HCT116 (cell line): ENCODE data around the gene MRPL34.

Experiments used
- CTCF ChIP-seq, 3 experiments: fragments of 200-600 bp in 1 of 3; sonication (generic) in 1 of 3; IDR thresholded peaks in 2 of 3; conservative IDR thresholded peaks in 1 of 3; 2 replicates each; pipeline ENCODE4 v1.5.1; 2012 to 2017; ENCODE audit warnings: low read depth in 2 of 3, low read length in 2 of 3, antibody characterized with exemption in 1 of 3, borderline replicate concordance in 1 of 3, control low read depth in 1 of 3, mild to moderate bottlenecking in 1 of 3, mixed read lengths in 1 of 3, mixed run types in 1 of 3, moderate library complexity in 1 of 3; ENCODE audit not compliant: insufficient read depth in 1 of 3
- EGR1 ChIP-seq: IDR thresholded peaks from 2 replicates; pipeline ENCODE4 v1.6.1; 2012; ENCODE audit warnings: low read depth
- EZH2 ChIP-seq: fragments of 200-600 bp; sonication (generic); IDR thresholded peaks from 2 replicates; pipeline ENCODE4 v1.6.1; 2017; ENCODE audit warnings: antibody characterized with exemption, mixed run types
- MAX ChIP-seq: IDR thresholded peaks from 2 replicates; pipeline ENCODE4 v1.6.1; 2012
- POLR2A ChIP-seq: IDR thresholded peaks from 2 replicates; pipeline ENCODE4 v1.7.0; 2011; ENCODE audit warnings: borderline replicate concordance; ENCODE audit not compliant: insufficient read depth, insufficient read length; ENCODE audit errors: extremely low read depth
- POLR2AphosphoS5 ChIP-seq: IDR thresholded peaks from 2 replicates; pipeline ENCODE4 v1.6.1; 2011; ENCODE audit warnings: mild to moderate bottlenecking, low read depth, low read length, moderate library complexity
- RAD21 ChIP-seq: IDR thresholded peaks from 2 replicates; pipeline ENCODE4 v1.6.1; 2012; ENCODE audit warnings: low read depth, mild to moderate bottlenecking
- SIN3A ChIP-seq: IDR thresholded peaks from 2 replicates; pipeline ENCODE4 v1.6.1; 2012; ENCODE audit warnings: low read depth
- SP1 ChIP-seq: IDR thresholded peaks from 2 replicates; pipeline ENCODE4 v1.6.1; 2012; ENCODE audit warnings: low read depth
- SRF ChIP-seq: IDR thresholded peaks from 2 replicates; pipeline ENCODE4 v1.6.1; 2012; ENCODE audit warnings: low read depth
- TF ChIP-seq, protein P1 (sequence below): IDR thresholded peaks from 2 replicates; pipeline ENCODE4 v1.6.1; 2012; ENCODE audit warnings: low read depth

DNA sequence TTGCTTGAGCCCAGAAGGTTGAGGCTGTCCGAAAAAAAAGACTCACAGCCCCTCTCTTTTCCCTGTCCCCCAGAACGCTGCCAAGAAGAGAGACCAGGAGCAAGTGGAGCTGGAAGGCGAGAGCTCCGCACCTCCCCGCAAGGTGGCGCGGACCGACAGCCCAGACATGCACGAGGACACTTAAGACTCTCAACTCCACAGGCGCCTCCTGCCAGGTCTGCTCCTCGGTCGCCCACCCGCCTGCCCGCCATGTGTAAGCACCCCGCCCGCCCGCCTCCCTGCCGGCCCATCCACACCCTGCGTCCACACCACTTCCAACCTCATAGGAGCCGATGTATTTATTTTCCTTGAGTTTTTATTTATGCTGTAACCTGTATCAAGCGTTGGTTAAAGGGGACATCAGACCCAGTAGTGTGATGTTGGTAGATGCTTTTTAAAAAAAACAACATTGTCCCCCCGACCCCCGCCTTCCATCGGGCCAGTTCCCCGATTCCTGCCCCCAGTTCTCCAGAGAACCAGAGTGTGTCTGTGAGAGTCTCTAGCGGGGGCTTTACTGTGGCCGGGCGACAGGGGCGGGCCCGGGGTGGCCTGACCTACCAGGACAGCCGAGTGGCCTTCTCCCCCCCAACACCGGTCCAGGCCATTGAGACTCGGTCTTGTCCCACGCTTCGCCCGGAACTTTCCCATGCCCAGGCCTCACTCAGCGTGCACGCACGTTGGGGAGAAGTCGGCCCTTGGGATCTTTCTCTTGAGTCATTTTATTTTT is 14.0 kb downstream of the MRPL34 start:
- TF ChIP-seq MAX, result no peak
- TF ChIP-seq RAD21, result no peak
- TF ChIP-seq SRF, result no peak
- no peak for TF ChIP-seq POLR2A
- no peak for TF ChIP-seq EGR1
- TF ChIP-seq SP1, result no peak
- no peak for TF ChIP-seq SIN3A
- TF ChIP-seq CTCF (IDR thresholded peaks at IDR 0.05 in 2 of 3, conservative IDR thresholded peaks at IDR 0.05 in 1 of 3; ENCODE audit: borderline replicate concordance in 1 of 3, insufficient read depth in 1 of 3, low read depth in 2 of 3, low read length in 2 of 3), result no peak
- no peak for TF ChIP-seq EZH2
- no peak for TF ChIP-seq POLR2AphosphoS5
- TF ChIP-seq, protein P1, sequence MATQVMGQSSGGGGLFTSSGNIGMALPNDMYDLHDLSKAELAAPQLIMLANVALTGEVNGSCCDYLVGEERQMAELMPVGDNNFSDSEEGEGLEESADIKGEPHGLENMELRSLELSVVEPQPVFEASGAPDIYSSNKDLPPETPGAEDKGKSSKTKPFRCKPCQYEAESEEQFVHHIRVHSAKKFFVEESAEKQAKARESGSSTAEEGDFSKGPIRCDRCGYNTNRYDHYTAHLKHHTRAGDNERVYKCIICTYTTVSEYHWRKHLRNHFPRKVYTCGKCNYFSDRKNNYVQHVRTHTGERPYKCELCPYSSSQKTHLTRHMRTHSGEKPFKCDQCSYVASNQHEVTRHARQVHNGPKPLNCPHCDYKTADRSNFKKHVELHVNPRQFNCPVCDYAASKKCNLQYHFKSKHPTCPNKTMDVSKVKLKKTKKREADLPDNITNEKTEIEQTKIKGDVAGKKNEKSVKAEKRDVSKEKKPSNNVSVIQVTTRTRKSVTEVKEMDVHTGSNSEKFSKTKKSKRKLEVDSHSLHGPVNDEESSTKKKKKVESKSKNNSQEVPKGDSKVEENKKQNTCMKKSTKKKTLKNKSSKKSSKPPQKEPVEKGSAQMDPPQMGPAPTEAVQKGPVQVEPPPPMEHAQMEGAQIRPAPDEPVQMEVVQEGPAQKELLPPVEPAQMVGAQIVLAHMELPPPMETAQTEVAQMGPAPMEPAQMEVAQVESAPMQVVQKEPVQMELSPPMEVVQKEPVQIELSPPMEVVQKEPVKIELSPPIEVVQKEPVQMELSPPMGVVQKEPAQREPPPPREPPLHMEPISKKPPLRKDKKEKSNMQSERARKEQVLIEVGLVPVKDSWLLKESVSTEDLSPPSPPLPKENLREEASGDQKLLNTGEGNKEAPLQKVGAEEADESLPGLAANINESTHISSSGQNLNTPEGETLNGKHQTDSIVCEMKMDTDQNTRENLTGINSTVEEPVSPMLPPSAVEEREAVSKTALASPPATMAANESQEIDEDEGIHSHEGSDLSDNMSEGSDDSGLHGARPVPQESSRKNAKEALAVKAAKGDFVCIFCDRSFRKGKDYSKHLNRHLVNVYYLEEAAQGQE, result no peak
